Measurements from ENCODE around the gene C1orf21.

Gene C1orf21

DNA sequence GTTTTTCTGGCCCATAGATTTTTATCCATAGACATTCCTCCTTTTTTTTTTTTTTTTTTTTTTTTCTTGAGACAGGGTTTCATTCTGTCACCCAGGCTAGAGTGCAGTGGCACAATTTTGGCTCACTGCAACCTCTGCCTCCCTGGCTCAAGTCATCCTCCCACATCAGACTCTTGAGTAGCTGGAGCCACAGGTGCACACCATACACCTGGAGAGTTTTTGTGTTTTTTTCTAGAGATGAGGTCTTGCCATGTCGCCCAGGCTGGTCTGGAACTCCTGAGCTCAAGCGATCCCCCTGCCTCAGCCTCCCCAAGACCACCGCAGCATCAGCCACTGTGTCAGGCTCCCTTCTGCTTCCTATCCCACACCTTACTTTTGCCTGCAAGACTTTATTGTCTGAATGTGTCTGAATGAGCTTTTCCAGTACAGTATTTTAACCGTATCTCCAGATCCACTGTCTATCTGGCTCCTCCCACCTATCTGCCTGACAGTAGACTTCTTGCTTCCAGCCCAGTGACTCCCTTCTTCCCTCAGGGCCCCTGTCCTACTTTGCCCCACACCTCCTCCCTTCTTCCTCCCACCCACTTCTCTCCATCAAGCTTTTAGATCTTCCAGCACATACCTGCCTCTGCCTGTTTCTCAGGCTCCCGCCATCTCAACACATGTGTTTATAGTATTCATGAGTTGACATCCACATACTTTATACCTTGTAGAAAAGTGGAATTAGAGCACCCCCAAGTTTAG is 6.1 kb downstream of the C1orf21 start:
- no peak for TF ChIP-seq ZNF274 (IDR thresholded peaks at IDR 0.05; ENCODE audit: low read depth, low read length)
- H3K4me3 ChIP-seq (ENCODE audit: low read length), result no peak overlapping the region

DNA sequence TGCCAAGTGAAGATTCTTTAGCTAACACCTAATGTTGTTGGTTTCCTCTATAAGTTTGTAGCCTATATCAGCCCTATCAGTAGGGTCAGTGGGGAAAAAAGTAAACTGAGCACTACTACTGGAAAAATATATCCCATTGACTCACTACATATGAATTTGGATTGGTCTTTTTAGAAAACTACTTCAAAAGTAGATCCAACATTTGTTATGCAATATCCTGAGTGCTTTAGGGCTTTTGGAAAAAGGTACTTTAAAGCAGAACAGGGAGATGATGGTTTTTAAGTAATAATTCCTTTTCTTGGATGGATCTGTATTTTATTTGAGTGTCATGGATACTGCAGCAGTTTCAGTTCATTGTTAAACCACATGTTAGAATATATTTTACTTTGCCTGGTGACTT is 7.1 kb downstream of the C1orf21 start:
- TF ChIP-seq ZNF274 (IDR thresholded peaks at IDR 0.05; ENCODE audit: low read depth, low read length), result no peak
- H3K4me3 ChIP-seq (ENCODE audit: low read length), result no peak overlapping the region

DNA sequence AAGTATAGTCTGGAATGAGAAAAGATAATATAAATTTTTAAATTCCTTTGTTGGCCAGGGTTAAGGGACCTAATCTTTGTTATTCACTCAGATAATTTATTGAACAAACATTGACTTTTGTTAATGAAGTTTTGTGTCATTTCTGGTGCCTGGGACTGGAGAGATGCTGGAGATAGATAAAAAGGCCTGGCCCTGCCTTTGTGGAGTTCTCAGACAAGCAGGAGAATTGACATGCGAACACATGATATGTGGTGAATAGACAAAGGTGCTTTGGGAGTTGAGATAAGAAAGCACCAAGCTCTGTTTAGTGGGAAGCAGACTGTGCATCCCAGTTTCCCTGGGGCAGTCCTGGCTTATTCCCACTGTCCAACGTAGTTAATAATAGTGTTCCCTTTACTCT is 8.5 kb downstream of the C1orf21 start:
- TF ChIP-seq ZNF274 (IDR thresholded peaks at IDR 0.05; ENCODE audit: low read depth, low read length), result no peak

DNA sequence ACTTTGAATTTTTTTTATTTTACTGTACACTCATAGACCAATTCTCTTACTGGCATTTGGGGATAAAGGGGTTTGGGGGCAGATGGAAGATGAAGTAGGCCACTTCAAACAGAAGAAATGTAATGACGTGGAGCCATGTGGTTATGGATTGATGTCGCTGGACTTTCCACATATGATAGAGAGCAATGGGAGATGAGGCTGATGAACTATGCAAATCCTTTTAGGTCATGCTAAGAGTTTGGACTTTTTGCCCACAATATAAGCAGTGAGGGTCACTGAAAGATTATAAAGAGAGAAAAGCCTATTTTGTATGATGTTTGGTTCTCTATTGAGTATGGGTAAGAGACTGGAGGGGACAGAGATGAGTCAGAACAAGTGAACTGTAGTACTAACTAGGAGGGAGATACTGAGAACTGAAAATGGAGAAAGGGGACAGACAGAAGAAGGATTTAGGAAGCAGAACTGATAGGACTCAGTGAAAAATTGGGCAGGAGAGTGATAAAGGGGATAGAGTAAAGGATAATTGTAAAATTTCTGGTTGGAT is 9.2 kb downstream of the C1orf21 start:
- H3K4me3 ChIP-seq (ENCODE audit: low read length), result no peak overlapping the region
- no peak for TF ChIP-seq ZNF274 (IDR thresholded peaks at IDR 0.05; ENCODE audit: low read depth, low read length)

More for the DNA sequence above, 8.5 kb downstream of the C1orf21 start:
- no peak overlapping the region for H3K4me3 ChIP-seq (ENCODE audit: low read length)

DNA sequence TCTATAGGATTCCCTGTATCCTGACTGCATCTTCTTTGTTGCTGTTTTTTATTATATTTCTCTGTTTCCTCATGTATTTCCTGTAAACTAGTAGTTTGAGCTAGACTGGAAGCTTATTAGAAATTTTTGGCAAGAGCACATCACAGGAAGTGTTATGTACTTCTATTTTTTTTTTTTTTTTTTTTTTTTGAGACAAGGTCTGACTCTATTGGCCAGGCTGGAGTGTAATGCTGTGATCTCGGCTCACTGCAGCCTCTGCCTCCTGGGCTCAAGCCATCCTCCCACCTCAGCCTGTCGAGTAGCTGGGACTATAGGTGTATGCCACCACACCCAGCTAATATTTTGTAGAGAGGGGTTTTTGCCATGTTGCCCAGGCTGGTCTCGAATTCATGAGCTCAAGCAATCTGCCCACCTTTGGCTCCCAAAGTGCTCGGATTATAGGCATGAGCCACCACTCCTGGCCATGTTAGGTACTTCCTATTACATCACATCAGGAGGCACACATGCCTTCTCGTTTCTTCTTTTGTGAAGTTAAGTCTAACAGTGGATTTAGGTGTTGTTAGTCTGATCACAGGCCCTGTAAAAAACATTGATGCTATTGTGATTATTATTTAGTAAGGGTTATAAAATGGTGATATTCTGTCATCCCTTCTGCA is 12.5 kb downstream of the C1orf21 start:
- no peak overlapping the region for H3K4me3 ChIP-seq (ENCODE audit: low read length)

DNA sequence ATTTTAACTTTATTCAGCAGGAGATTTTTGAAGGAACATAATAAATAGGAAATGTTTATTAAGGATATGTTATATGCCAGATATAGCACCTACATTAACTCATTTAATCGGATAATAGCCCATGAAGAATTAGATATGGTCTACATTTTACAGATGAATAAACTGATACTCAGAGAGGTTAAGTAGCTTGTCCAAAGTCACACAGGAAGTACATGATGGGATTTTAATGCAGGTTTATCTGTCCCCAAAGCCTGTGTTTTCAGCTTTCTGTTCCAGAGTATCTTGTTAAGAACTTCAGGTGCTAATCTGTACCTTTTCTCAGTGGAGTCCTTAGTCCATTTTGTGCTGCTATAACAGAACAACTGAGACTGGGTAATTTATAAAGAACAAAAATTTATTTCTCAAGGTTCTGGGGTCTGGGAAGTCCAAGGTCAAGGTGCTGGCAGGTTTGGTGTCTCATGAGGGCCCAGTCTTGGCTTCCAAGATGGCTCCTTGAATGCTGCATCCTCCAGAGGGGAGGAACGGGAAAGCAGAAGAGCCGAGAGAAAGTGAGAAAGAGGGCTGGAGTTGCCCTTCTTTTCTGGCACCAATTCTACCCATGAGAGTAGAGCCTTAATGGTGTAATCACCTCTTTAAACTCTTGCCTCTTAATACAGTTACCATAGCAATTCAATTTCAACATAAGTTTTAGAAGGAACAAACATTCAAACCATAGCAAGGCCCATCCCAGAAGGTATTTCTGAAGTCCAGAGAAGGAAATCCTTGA is 17.3 kb downstream of the C1orf21 start:
- no peak for TF ChIP-seq ZNF274 (IDR thresholded peaks at IDR 0.05; ENCODE audit: low read depth, low read length)
- no peak overlapping the region for H3K4me3 ChIP-seq (ENCODE audit: low read length)

More for the DNA sequence above, 12.5 kb downstream of the C1orf21 start:
- no peak for TF ChIP-seq ZNF274 (IDR thresholded peaks at IDR 0.05; ENCODE audit: low read depth, low read length)

DNA sequence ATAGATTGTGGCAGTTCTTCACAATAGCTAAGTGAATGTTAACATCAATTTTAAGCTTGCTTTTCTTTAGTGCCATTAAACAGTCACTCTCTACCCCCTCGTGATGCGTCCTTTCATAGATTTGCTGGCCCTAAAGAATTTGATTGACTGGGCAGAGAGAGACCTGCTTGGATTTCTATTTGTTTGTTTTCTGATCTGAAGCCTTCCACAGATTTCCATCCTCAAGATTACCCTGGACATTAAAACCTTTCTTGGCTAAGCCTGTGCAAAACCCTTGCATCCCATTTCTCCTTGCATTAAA is 17.8 kb downstream of the C1orf21 start:
- no peak for TF ChIP-seq ZNF274 (IDR thresholded peaks at IDR 0.05; ENCODE audit: low read depth, low read length)
- no peak overlapping the region for H3K4me3 ChIP-seq (ENCODE audit: low read length)

DNA sequence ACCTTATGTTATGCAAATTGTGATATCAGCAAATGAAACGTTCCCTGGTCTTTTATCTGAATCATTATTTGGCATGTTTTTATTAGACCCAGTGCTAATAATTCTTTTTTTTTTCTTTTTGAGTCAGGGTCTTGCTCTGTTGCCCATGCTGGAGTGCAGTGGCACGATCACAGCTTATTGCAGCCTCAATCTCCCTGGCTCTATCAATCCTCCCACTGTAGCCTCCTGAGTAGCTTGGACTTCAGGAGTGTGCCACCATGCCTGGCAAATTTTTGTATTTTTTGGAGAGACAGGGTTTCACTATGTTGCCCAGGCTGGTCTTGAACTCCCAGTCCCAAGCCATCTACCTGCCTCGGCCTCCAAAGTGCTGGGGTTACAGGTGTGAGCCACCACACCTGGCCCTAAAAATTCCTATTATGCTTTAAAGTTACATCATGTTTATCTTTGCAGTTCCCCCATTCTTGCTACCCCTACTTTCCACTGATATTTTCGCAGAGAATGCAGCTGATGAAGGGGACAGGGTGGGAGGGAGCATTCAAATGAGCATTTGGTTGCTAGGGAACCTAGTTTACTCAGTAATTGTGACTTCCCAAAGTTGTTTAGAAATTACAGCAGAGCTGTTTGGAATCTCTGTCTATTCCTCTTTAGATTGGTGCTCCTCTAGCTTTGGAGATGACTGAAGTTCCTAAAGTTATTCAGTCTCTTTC is 18.4 kb downstream of the C1orf21 start:
- no peak for TF ChIP-seq ZNF274 (IDR thresholded peaks at IDR 0.05; ENCODE audit: low read depth, low read length)
- no peak overlapping the region for H3K4me3 ChIP-seq (ENCODE audit: low read length)

DNA sequence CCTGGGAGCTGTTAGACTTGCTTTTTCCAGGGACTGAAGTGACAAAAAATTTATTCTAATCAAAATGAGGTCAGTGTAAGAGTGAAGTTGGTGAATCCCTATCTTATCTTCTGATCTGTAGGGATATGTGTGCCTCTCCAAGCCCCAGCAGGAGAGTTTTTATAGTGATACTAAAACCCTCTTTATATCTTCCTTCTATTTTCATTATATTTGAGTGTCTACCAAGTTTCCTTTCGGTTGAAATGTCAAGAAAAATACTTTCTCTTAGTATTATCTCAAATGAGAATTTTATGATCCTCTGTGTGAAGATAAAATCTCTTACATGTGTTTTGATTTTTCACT is 18.9 kb downstream of the C1orf21 start:
- TF ChIP-seq ZNF274 (IDR thresholded peaks at IDR 0.05; ENCODE audit: low read depth, low read length), result no peak
- H3K4me3 ChIP-seq (ENCODE audit: low read length), result no peak overlapping the region

DNA sequence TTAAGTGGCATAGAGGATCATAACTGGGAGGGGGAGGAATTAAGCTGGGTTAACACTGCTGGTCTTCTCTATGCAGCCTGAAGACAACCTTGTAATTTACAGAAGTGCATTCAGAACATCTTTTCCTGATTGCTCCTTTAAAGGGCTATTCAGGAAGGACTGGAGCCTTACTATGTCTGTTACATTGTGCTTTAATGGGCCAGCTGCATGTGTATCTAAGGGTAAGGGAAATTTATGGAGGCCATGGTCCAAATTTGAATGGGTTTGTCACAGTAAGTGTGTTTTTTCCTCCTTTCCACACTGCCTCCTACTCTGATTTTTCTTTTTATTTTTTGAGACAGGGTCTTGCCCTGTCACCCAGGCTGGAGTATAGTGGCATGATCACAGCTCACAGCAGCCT is 19.6 kb downstream of the C1orf21 start:
- H3K4me3 ChIP-seq (ENCODE audit: low read length), result no peak overlapping the region
- TF ChIP-seq ZNF274 (IDR thresholded peaks at IDR 0.05; ENCODE audit: low read depth, low read length), result no peak

DNA sequence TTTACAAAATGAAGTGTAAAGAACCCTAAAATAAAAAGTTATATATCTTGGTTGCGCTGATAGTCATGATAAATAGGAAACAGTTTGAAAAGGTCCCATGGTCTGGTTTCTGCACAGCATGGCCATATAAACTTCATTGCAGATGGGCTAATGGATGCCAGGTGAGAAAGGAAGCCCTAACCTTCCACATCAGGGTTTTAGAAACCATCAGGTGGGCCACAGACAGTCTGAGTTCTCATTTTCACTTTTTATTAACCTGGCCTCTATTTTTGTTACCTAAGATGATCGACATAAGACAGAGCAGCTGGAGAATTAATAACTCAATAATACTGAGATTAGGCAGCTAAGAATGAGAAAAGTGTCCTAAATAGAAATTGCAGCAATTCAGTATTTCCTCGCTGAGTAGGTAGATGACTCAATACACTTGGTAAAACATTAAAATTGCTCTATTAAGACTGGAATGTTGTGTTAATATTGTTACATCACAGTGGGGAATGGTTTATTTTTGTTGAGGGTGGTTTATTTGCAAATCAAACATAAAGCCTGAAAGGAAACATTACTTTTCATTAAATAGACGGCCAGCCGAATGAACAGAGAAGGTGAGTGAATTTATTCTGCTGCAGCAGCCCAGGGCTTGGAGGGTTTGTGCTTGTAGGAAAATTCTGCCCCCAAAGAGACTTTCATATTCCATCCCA is 21.1 kb downstream of the C1orf21 start:
- no peak for TF ChIP-seq ZNF274 (IDR thresholded peaks at IDR 0.05; ENCODE audit: low read depth, low read length)
- H3K4me3 ChIP-seq (ENCODE audit: low read length), result 0 out of 2 replicates have a peak overlapping the region, but pooled peaks have one; percentile 28

DNA sequence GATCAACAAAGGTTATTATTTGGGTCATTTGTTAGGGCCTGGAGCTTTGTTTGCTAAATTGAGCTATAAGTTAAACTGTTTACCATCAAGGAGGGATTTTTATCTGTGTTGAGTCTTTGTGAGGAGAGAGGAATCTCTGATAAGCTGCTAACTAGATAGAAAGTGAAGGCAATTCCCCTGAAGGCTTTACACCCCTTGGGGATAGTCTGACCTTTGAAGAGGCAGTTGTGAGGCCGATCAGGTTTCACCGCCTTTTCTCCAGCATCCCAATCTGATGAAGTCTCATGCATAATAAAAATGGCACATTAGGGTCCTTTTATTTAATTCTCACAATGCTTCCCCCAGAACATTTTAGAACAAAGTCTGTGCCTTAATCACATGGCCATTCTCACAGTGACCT is 21.8 kb downstream of the C1orf21 start:
- TF ChIP-seq ZNF274 (IDR thresholded peaks at IDR 0.05; ENCODE audit: low read depth, low read length), result no peak
- H3K4me3 ChIP-seq (ENCODE audit: low read length), result no peak overlapping the region

DNA sequence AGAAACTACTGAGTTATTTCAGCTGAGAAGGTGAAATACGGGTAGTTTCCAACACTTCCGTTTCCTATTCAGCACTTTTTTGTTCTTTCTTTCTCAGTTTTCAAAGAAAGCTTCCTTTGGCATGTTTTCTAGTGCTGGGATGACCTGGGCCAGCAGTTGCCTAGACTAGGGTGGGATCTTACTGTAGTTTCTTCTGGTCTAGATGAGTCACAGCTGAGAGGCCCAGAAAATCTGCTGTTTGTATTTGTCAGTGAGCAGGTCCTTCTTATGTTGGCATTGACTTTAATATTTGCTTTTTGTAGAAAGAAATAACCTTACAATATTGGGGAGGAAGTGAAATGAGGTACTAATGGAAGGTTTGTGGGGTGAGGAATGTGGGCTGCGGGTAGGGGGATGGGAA is 22.2 kb downstream of the C1orf21 start:
- TF ChIP-seq ZNF274 (IDR thresholded peaks at IDR 0.05; ENCODE audit: low read depth, low read length), result no peak
- peak overlapping the region; percentile 45; the same call in 1 of the 2 replicates for H3K4me3 ChIP-seq (ENCODE audit: low read length)

DNA sequence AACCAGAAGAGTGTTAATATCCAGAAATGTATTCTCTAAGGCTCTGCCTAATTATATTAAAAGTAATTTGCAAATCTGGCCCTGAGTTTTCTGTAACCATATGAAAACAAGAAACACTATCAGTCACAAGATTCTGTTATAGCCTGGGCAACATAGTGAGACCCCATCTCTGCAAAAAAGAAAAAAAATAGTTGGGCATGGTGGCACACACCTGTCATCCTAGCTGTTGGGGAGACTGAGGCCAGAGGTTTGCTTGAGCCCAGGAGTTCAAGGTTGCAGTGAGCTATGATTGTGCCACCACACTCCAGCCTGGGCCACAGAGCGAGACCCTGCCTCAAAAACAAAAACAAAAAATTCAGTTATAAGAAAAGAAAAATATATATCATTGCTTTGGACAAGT is 25.6 kb downstream of the C1orf21 start:
- H3K4me3 ChIP-seq (ENCODE audit: low read length), result no peak overlapping the region
- TF ChIP-seq ZNF274 (IDR thresholded peaks at IDR 0.05; ENCODE audit: low read depth, low read length), result no peak

All from GM08714 (cell line).